NCI-H2196 (cell line): ENCODE results near the gene TMEM94.
A peak's percentile ranks its signal among the peaks of the same experiment; 100 is the strongest.
"Not testable (repeated sequence)": the region's sequence is repeated elsewhere in the genome, so short reads cannot be mapped to it uniquely, and the experiment has no call there.

Source experiments
- DNase-seq: peaks from one replicate; lab custom pipeline; 2025; ENCODE audit not compliant: unreplicated experiment; lab: John Stamatoyannopoulos, UW

Gene TMEM94

DNA sequence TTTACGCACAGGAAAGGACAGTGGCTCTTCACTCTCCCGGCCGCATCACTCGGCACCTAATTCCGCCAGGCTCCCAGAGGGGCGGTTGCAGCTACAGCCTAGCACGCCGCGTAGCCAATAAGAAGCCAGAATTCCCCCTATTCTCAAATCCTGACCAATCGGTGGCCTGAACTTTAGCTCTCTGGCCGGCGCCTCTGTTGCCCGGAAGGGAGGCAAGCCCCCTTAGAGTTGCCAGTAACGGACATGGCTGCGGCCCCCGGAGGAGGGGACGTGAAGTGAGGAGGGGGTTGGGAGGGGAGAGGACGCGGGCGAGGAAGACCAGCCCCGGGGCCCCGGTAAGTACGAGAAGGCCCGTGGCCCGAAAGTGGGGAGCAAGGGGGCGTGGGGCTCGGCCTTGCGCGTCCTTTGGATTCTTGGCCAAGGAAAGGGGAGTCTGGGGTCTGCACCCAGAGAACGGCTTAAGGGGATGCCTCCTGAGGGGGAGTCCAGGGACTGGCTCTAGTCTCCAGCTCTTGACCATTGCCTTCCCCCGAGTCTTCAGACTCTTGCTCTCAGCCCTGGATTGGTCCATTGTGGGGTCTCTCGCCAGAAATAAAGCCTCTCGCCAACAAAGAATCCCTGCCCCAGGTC, at the start of gene TMEM94:
TMEM94 (plus strand) TSS at position 219 of the 630 bp plus-strand sequence. CDS start 15,271 bp downstream, outside the sequence.
- DNase-seq = peak; percentile 96

DNA sequence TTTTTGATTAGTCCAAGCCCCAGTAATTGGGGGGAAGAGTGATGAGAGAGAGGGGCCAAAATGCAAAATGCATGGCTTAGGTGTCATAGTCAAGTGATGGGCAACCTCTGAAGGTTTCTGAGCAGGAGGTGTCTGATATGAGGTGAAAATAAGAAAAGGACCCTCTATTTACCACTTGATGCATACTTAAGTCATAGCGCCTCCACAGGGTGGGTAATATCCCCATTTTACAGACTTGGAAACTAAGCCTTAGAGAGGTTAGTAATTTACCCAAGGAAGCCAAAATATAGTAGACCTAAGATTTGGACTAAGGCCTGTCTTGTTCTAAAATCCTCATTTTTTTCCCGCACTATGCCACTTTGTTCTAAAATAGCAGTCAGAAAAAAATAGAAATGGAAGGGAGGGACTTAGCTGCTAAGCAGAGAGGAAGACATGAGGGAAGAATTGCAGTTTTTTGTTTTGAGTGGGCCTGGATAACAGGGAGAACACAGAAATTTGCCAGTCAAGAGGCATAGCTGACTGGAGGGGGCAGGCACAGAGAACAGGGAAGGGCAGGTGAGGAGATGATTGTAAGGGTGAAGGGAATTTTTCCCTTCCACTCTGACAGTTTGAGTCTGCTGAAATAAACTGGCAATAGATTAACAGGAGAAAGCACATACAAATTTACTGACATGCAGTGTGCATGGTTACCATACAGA, 48.6 kb upstream of the TMEM94 start:
- DNase-seq = no peak

DNA sequence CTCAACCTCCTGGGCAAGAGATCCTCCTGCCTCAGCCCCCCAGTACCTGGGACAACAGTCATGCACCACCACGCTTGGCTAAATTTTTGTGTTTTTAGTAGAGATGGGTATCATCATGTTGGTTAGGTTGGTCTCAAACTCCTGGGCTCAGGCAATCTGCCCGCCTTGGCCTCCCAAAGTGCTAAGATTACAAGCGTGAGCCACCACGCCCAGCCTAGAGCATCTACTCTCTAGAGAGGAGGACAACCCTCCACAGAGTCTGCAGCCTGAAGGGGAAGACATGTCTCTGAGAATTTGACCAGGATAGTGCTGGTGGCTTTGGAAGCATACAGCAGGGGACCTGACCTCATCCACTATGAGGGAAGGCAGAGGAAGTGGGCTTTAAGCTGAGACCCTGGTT, 46.3 kb upstream of the TMEM94 start:
- no peak for DNase-seq

DNA sequence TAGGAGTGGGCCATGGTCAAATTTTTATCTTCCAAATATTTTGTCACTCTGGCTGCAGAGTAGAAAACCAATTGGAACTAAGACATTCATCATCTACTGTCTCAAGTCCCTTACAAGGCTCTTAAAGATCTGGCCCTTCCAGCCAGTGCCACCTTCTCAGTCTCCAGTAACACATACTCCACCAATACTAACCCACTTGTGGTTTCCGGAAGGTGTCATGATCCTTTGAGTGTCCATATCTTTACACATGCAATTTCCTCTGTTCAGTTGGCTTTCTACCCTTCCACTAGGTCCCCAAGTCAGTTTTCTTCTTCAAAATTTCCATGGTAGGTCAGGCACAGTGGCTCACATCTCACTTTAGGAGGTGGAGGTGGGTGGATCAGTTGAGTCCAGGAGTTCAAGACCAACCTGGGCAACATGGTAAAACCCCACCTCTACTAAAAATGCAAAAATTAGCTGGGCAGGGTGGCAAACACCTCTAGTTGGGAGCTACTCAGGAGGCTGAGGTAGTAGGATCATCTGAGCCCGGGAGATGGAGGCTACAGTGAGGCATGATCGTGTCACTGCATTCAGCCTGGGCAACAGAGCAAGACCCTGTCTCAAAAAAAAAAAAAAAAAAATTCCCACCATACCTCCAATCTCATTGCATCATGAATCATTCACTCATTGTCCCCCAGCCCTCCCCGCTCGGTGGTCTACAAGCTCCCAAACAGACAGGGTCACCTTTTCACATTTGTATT, 44.9 kb upstream of the TMEM94 start:
- DNase-seq = no peak

DNA sequence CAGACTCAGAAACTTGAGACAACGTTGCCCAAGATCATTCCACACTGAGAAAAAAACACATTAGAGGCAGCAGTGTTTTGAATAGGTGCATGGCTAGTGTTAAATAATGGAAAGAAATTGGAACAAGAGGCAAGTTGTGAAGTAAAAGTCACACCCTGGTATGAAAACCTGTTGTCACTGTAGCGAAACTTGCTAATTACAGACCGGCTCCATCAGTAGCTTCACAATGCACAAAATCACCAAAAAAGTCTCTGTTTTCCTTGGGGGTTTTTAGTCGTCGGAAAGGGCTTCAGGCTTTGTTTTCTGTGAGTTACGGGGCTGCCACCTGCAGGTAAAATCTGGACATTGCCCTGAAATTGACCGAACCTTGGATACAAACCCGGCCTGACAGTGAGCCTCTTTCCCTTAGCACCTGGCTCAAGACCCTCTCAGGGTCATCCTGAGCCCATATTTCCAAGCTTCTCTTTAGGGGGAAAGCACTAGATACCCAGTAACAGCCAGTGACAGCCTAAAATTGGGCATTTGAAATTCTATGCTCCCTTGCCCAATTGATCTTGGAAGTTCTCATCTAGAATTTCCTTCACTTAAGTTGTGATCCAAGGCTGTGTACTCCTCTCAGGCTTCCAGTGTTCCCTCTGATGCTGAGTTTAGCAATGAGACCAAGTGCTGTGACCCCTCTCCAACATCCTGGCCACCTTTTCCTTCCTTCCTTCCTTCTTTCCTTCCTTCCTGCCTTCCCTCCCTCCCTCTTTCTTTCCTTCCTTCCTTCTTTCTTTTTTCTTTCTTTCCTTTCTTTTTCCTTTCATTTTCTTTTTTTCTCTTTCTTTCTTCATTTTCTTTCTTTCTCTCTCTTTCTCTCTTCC, 43.7 kb upstream of the TMEM94 start:
- peak; percentile 74 for DNase-seq

DNA sequence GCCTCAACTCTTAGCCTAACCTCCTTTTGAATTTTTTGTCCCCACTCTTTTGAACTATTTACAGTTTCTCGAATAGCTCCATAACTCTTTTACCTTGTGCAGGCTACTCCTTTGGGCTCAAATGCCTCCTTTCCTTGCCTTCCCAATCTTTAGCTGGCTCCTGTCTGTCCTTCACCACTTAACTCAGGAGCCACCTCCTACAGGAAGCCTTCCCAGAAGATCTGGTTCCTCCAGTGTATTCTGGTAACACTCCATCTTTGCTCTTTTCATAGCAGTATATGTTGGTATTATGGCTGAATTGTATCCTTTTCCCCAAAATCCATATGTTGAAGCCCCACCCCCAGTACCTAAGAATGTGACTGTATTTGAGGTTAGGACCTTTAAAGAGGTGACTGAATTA, 41.9 kb upstream of the TMEM94 start:
- DNase-seq = no peak

DNA sequence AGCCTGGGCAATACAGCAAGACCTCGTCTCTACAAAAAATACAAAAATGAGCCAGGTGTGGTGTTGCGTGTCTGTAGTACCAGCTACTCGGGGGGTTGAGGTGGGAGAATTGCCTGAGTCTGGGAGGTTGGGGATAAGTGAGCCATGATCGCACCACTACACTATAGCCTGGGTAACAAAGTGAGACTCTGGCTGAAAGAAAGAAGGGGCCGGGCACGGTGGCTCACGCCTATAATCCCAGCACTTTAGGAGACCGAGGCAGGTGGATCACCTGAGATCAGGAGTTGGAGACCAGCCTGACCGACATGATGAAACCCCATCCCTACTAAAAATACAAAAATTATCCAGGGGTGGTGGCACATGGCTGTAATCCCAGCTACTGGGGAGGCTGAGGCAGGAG, 40.4 kb upstream of the TMEM94 start:
- DNase-seq = no peak

DNA sequence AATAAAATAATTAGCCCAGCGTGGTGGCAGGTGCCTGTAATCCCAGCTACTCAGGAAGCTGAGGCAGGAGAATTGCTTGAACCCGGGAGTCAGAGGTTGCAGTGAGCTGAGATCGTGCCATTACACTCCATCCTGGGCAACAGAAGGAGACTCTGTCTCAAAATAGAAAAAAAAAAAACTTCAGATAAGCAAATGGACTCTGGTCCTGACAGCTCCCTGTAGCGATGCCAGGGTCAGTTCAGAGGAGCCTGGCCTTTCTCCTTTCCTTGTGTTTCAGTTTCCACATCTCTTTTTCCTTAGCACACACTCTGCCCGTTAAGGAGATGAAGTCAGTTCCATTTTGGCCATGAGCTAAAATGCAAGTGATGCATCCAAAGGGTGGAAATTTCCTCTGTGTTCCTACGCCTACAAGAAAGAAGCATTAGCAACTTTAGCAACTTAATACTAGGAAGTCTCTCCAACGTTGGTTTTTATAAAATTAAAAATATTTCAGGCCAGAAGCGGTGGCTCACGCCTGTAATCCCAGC, 39.3 kb upstream of the TMEM94 start:
- DNase-seq = no peak

DNA sequence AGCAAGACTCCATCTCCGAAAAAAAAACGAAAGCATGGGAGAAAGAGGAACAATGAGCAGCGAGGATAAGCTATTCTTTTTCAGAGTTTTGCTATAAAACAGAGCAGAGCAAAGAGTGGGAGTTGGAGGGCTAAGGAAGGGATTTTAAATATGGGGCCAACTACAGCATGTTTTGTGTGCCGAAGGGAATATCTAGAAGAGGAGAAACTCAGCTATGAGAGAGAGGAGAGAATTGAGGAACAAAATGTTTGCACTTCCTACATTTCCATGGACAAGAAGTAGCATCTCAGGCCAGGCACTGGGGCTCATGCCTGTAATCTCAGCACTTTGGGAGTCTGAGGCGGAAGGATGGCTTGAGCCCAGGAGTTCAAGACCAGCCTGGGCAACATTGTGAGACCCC, 37.9 kb upstream of the TMEM94 start:
- DNase-seq = no peak

DNA sequence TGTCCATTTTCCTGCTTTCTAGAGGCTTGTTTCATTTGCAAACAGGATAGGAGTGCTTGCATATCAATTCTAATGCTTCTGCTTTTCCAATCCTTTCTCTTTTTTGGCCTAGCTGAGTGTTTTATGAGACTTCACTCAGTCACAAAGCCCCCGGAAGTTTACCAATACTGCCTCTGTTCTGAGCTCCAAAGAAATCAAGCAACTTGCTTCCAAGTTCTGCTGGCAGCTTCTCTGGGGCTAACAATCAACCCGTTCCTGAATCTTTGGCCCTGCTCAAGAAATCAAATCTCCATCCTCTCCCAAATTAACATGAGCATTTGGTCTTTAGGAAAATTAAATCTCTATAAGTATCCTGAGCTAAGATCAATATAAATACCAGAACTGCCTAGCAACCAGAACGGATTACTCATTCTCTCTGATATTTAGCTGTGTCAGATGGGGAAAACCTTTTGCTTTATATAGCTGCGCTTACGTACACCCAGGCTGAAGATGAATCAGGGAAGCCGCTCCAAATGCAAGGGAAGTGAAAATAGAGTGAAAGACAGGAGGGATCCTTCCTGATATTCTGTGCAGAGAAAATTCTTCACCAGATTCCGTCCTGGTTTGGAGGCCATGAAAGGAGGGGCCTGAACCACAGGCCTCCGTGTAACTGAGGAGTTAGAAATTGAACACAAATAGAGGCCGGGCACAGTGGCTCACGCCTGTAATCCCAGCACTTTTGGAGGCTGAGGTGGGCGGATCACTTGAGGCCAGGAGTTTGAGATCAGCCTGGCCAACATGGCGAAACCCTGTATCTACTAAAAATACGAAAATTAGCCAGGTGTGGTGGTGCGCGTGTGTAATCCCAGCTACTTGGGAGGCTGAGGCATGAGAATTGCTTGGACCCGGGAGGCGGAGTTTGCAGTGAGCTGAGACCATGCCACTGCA, 27.6 kb upstream of the TMEM94 start:
- no peak for DNase-seq

DNA sequence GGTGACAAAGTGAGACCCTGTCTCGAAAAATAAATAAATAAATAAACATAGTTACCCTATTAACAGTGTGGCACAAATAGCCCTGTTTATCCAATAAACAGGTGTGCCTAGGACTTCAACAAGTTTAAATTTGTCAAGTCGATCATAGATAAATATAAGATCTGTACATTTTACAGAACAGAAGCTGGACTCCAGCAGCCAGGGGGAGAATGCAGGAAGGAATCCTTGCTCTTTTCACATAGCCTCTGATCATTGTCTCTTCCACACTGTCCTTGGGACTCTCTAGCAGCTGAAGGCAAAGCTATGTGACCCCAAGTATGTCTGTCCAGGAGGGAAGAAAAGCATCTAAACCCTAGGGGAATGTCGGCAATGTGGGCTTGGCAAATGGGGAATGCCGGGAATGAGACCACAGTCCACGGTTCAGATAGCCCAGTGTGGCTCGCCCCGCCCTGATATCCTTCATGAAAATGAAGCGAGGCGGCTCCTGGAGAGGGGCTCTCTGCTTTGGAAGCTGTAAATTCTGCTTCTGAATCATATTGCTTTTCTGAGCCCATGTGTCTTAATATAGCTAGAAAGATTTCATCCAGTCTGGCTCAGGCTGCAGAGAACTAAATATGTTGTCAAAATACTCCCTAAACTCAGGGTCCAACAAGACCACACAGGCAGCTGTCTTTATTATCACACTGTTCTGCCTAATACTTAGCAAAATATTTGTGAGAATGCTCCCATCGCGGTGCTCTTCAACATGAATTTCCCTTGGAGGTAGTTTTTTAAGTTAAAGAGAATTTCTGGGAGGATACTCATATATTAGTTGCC, 26.1 kb upstream of the TMEM94 start:
- DNase-seq = no peak

DNA sequence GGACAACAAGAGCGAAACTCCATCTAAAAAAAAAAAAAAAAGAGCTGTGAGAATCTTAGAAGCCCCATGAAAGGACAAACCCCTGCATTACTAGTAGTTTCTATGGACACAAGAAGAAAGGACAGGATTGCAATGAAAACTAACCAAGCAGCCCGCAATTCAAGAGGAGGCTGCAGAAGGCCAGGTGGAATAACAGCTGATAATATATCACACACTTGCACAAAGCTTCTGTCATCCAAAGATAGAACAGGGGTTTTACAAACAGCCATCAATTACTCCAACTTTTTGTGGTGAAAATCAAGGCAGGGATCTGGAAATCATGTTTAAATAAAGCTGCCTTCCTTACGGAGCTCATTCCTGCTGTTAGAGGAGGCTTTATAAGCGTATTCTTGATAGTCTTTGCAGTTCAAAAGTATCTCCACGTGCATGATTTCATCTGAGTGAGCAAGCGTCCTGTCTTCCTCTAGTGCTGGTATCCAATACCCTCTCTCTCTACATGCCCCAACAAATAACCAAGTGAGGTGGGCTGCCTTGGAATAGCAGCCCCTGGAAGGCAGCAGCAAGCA, 23.1 kb upstream of the TMEM94 start:
- DNase-seq = no peak

DNA sequence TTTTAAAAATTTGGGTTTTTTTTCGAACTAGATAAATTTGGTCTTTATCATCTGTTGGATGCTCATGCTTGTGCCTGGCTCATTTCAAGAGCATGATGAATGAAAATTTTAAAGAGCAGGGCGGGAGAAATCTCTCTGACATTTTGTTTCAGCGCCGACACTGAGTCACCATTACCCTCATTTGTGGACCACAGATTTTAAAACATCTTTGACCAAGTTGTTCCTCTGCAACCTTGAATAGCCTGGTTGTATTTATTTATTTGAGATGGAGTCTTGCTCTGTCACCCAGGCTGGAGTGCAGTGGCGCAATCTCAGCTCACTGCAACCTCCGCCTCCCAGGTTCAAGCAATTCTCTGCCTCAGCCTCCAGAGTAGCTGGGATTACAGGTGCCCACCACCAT, 22.0 kb upstream of the TMEM94 start:
- DNase-seq = not testable (repeated sequence)

DNA sequence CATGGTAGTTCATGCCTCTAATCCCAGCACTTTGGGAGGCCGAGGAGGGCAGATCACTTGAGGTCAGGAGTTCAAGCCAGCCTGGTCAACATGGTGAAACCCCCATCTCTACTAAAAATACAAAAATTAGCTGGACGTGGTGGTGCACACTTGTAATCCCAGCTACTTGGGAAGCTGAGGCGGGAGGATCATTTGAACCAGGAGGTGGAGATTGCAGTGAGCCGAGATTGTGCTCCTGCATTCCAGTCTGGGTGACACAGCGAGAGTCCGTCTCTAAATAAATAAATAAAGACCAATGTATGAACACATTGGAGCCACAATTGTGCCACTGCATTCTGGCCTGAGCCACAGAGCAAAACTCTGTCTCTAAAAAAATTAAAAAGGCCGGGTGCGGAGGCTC, 19.0 kb upstream of the TMEM94 start:
- DNase-seq = not testable (repeated sequence)

DNA sequence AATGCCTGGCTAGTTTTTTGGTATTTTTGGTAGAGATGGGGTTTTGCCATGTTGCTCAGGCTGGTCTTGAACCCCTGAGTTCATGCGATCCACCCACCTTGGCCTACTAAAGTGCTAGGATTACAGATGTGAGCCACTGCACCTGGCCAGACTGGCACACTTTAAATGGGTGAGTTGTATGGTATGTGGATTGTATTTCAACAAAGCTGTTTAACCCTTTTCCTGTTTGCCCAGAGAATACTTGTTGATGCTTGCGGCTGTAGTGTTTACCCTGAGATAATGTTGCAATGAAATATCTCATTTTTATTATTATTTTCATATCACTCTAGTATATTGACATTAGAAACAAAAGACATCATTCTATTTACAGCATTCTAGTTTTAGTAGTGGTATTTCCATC, 17.1 kb upstream of the TMEM94 start:
- DNase-seq = peak; percentile 48

DNA sequence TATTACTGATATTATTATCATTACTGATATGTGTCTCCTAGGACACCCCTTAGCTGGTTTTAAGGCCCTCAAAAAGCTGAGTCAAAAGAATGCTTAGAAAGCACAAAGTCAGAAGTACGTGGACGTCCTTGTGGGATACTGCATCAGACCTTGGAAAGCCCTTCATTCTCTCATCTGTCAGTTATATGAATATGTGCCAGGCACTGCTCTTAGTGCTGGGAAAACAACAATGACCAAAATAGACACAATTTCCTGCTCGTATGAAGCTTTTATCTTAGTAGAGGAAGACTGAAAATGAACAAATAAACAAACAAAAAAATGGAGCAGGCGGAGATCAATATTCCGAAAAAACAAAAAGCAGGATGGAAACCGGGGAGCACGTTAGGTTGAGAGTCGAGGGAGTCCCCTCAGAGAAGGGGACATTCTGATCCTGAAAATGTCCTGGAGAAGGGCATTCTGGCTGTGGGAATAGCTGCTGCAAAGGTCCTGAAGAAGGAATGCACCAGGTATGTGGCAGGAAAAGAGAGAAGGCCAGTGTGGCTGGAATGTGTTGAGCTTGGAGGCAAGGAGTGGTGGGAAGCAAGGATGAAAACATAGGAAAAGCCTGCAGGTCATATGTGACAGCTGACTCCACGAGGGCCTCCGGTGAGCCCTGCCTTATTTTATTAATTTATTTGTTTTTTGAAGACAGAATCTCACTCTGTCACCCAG, 15.5 kb upstream of the TMEM94 start:
- no peak for DNase-seq

DNA sequence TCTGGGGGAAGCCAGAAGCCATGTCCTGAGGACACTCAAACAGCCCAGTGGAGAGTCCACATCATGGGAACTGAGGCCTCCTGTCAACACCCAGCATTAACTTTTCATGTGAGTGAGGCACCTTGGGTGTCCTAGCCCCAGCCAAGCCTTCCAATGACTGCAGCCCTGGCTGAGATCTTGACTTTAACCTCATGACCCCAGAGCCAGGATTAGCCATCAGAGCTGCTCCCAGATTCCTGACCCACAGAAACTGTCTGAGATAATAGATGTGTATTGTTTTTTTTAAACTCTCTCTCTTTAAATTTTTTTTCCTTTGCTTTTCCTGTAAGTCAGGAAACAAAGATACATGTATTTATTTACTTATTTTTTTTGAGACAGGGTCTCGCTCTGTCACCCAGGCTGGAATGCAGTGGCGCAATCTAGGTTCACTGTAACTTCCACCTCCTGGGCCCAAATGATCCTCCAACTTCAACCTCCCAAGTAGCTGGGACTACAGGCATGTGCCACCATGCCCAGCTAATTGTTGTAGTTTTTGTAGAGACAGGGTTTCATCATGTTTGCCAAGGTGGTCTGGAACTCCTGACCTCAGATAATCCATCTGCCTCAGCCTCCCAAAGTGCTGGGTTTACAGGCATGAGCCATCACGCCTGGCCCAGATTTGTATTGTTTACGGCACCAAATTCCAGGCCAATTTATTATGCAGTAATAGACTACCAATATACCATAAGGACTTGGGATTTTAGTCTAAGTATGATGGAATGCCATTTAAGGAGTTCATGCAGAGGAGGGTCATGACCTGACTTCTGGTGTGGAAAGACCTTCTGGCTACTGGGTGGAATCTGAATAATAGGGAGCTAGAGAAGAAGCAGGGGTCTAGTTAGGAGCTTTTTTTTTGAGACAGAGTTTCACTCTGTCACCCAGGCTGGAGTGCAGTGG, 14.0 kb upstream of the TMEM94 start:
- no peak for DNase-seq
